ENCODE measurements around the gene HOXB2. TPM values are rescaled to one million over a fixed set of nuclear protein-coding genes. Genes with fewer than 3 reads are reported as not detected.

The HOXB2 gene
- polyA plus RNA-seq, 3 donors, result 1.6 to 3.8 (median 3.3) TPM

DNA sequence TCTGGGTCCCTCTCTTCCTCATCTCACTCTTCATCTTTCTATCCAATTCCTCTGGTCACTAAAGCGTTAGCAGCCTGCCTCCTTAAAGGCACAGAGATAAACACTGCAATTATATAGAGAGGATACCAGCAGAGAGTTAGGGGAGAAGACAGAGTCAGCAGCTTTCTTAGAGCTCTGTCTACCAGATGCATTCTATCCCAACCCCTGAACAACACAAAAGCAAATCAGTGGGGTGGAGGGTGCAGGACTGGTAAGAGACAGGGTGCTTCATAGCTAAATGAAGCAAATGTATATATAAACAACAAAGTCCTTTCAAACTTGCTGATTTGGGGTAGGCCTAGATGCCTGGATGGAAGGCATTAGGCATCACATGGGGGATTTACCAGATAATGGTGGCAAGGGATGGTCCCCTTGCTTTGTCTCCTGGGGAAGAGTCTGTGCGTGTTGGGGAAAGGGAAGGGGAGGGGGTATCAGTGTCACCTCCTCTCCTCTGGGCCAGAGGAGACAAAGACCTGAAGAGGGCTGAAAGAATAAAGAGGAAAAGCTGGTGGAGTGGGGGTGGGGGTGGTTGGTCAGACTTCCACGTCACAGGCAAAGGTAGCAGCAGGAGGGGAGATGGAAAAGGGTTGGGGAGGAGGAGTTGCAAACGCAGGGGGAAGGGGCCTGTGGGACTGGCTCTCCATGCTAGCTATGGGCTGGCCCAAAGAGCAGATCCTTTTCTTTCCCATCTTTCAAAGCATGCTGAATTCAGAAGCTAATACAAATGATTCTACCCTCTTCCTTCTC is 21.2 kb upstream of the HOXB2 start:
- no peak overlapping the region for H3K4me3 Mint-ChIP-seq
- H4K20me1 ChIP-seq (ENCODE audit: insufficient read depth, low read length), result no peaks in the 10 kb centered on the region
- TF ChIP-seq, protein P1, sequence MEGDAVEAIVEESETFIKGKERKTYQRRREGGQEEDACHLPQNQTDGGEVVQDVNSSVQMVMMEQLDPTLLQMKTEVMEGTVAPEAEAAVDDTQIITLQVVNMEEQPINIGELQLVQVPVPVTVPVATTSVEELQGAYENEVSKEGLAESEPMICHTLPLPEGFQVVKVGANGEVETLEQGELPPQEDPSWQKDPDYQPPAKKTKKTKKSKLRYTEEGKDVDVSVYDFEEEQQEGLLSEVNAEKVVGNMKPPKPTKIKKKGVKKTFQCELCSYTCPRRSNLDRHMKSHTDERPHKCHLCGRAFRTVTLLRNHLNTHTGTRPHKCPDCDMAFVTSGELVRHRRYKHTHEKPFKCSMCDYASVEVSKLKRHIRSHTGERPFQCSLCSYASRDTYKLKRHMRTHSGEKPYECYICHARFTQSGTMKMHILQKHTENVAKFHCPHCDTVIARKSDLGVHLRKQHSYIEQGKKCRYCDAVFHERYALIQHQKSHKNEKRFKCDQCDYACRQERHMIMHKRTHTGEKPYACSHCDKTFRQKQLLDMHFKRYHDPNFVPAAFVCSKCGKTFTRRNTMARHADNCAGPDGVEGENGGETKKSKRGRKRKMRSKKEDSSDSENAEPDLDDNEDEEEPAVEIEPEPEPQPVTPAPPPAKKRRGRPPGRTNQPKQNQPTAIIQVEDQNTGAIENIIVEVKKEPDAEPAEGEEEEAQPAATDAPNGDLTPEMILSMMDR (IDR thresholded peaks at IDR 0.05), result no peak
- H3K27me3 ChIP-seq (ENCODE audit: control insufficient read depth in 2 of 2, insufficient read depth in 2 of 2, low read length in 2 of 2), result peaks cover 50 to 87% of the 10 kb centered on the region in 2 donors
- peaks cover 2 to 10% of the 10 kb centered on the region in 2 donors for H3K36me3 Mint-ChIP-seq
- no peaks in the 10 kb centered on the region for H3K9me3 ChIP-seq (replicated peaks in 1 of 2; ENCODE audit: control insufficient read depth in 1 of 2, insufficient read depth in 1 of 2, low read length in 2 of 2)
- no peak for DNase-seq
- H3K9me3 Mint-ChIP-seq, result peaks cover 0 to 8% (median 2%) of the 10 kb centered on the region in 7 donors
- peaks cover 23 to 36% (median 26%) of the 10 kb centered on the region in 3 donors for H3K27me3 Mint-ChIP-seq (ENCODE audit: low read depth in 3 of 3)
- 64% methylated on average over 1 of the region's 4 CpGs for WGBS (ENCODE audit: insufficient coverage)
- H2AFZ ChIP-seq (ENCODE audit: insufficient read depth, low read depth, low read length, poor library complexity, severe bottlenecking), result no peak overlapping the region
- no peaks in the 10 kb centered on the region for H3K79me2 ChIP-seq (ENCODE audit: insufficient read depth, low read length)
- H3K4me1 Mint-ChIP-seq, result peaks cover 9% of the 10 kb centered on the region
- no peak overlapping the region for H3K27ac Mint-ChIP-seq
- no peak overlapping the region for H3K4me3 ChIP-seq (replicated peaks in 1 of 3; ENCODE audit: low read depth in 2 of 3, low read length in 3 of 3)
- no peaks in the 10 kb centered on the region for H3K36me3 ChIP-seq (replicated peaks in 1 of 2; ENCODE audit: control insufficient read depth in 1 of 2, insufficient read depth in 2 of 2, low read length in 2 of 2)
- intact Hi-C loops (cut with micrococcal nuclease), result no loop called here
- H3K9ac ChIP-seq (ENCODE audit: insufficient read depth, low read length, poor library complexity, severe bottlenecking), result no peak overlapping the region
- peaks cover 0 to 4% of the 10 kb centered on the region in 2 donors for H3K4me1 ChIP-seq (ENCODE audit: control insufficient read depth in 1 of 2, insufficient read depth in 2 of 2, low read length in 2 of 2)
- no peak overlapping the region for H3K27ac ChIP-seq (ENCODE audit: low read depth in 1 of 2, low read length in 2 of 2)
- H3K4me2 ChIP-seq (replicated peaks; ENCODE audit: extremely low read depth, low read length, poor library complexity, severe bottlenecking), result no peak overlapping the region

DNA sequence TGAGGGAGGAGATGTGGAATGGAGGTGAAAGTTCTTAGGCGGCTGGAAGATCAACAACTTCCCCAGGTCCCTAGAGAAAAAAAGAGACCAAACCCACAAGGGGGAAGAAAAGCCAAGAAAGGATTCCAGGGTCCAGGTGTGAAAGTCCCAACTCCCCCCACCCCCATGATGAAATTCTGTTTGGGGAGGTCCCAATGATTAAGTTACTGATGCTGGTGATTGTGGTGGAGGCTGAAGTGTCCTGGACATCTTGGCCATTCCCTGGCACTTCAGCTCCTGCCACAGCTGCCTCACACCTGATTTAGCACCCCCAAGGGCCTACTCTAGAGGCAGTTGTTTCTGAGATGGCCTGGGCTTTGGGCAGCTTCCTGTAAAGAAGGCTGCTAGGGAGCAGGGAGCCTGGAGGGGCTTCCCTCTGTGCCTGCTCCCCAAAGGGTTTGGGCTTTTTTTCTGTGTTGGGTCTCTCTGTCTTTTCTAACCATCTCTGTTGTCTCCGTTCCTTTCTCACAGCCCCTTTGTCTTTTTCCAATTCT is 20.2 kb upstream of the HOXB2 start:
- H3K79me2 ChIP-seq (ENCODE audit: insufficient read depth, low read length), result no peaks in the 10 kb centered on the region
- intact Hi-C loops (cut with micrococcal nuclease), result no loop called here
- no peak overlapping the region for H3K4me3 ChIP-seq (replicated peaks in 1 of 3; ENCODE audit: low read depth in 2 of 3, low read length in 3 of 3)
- peaks cover 25 to 30% (median 27%) of the 10 kb centered on the region in 3 donors for H3K27me3 Mint-ChIP-seq (ENCODE audit: low read depth in 3 of 3)
- DNase-seq, result no peak
- H3K27me3 ChIP-seq (ENCODE audit: control insufficient read depth in 2 of 2, insufficient read depth in 2 of 2, low read length in 2 of 2), result peaks cover 48 to 76% of the 10 kb centered on the region in 2 donors
- no peak overlapping the region for H3K9ac ChIP-seq (ENCODE audit: insufficient read depth, low read length, poor library complexity, severe bottlenecking)
- peaks cover 10% of the 10 kb centered on the region for H3K4me1 Mint-ChIP-seq
- H3K4me3 Mint-ChIP-seq, result peak overlapping the region in 1 of 2 donors; percentile 67
- no peaks in the 10 kb centered on the region for H3K36me3 ChIP-seq (replicated peaks in 1 of 2; ENCODE audit: control insufficient read depth in 1 of 2, insufficient read depth in 2 of 2, low read length in 2 of 2)
- TF ChIP-seq, protein P1 (IDR thresholded peaks at IDR 0.05), result no peak
- H3K9me3 Mint-ChIP-seq, result peaks cover 0 to 8% (median 2%) of the 10 kb centered on the region in 7 donors
- H3K9me3 ChIP-seq (replicated peaks in 1 of 2; ENCODE audit: control insufficient read depth in 1 of 2, insufficient read depth in 1 of 2, low read length in 2 of 2), result no peaks in the 10 kb centered on the region
- H3K27ac ChIP-seq (ENCODE audit: low read depth in 1 of 2, low read length in 2 of 2), result no peak overlapping the region
- H2AFZ ChIP-seq (ENCODE audit: insufficient read depth, low read depth, low read length, poor library complexity, severe bottlenecking), result no peak overlapping the region
- WGBS (ENCODE audit: insufficient coverage), result no CpG with 5 or more reads among the region's 2 CpGs
- H3K27ac Mint-ChIP-seq, result no peak overlapping the region
- peaks cover 2 to 8% of the 10 kb centered on the region in 2 donors for H3K36me3 Mint-ChIP-seq
- H4K20me1 ChIP-seq (ENCODE audit: insufficient read depth, low read length), result no peaks in the 10 kb centered on the region
- H3K4me2 ChIP-seq (replicated peaks; ENCODE audit: extremely low read depth, low read length, poor library complexity, severe bottlenecking), result no peak overlapping the region
- H3K4me1 ChIP-seq (ENCODE audit: control insufficient read depth in 1 of 2, insufficient read depth in 2 of 2, low read length in 2 of 2), result peaks cover 0 to 4% of the 10 kb centered on the region in 2 donors

Measured in CD14-positive monocyte (primary cell).